Measurements from ENCODE around the gene PTPRF.

DNA sequence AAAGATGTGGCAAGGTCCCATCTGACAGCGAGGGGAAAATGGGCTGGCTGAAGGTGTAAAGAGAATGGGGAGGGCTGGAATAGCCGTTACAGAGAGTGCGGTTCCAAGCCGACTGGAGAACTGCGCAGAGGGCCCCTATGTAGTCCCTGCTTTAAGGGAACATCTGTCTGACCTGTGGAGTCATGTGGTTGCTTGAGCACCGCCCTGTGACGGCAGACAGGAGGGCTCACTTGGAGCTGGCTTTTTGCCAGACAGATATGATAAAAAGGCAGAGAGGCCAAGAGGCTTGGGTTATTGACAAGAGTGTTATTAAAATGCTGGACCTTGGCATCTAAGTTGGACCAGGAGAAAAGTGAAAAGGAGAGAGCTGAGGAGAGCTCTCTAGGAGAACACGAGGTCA is 5.9 kb upstream of the PTPRF start:
- no peak for TF ChIP-seq POLR2A (IDR thresholded peaks at IDR 0.05; ENCODE audit: low read depth, low read length)
- no peak for TF ChIP-seq POLR2AphosphoS5 (IDR thresholded peaks at IDR 0.05; ENCODE audit: low read depth, low read length)
- TF ChIP-seq TAF1 (IDR thresholded peaks at IDR 0.05; ENCODE audit: borderline replicate concordance, low read depth, low read length), result no peak
